DOHH2 (cell line): ENCODE data around the gene PIM1.

Source experiments
- CTCF ChIP-seq: fragments of 200-600 bp; sonication (generic); IDR thresholded peaks from one replicate; pipeline ENCODE4 v1.5.1; 2014; ENCODE audit warnings: antibody characterized with exemption, mild to moderate bottlenecking, low read depth, low read length; ENCODE audit not compliant: poor library complexity, severe bottlenecking
- EZH2phosphoT487 ChIP-seq: fragments of 200-600 bp; sonication (generic); IDR thresholded peaks from 2 replicates; pipeline ENCODE4 v1.6.1; 2017; ENCODE audit warnings: borderline replicate concordance, mild to moderate bottlenecking, antibody characterized with exemption, low read length, moderate library complexity, mixed read lengths

- no peak for TF ChIP-seq CTCF
- no peak for TF ChIP-seq EZH2phosphoT487
Observed at GRCh38 chr6:37206622-37207021, 36.7 kb downstream of the PIM1 start.
